DND-41 (cell line): Measurements from ENCODE around the gene DLX1.
A peak's percentile ranks its signal among the peaks of the same experiment; 100 is the strongest.

Experiments used
- ATAC-seq: fragments of 200-7000 bp; cut with Tn5 transposase; 3 replicates; pipeline ENCODE4 v1.9.1; 2021; ENCODE audit warnings: low read depth; ENCODE audit not compliant: insufficient read depth
- DNase-seq: peaks from one replicate; pipeline ENCODE4 v3.0.0-alpha.2; 2020
- H2AFZ ChIP-seq: 2 replicates; pipeline ENCODE4 v1.6.0; 2012; ENCODE audit warnings: low read depth, low read length
- H3K27ac ChIP-seq: 2 replicates; pipeline ENCODE4 v1.5.1; 2012; ENCODE audit warnings: low read length, inconsistent platforms
- H3K27me3 ChIP-seq: fragments of 200-600 bp; sonication (generic); 2 replicates; pipeline ENCODE4 v1.6.0; 2012; ENCODE audit warnings: low read length, mild to moderate bottlenecking, inconsistent platforms; ENCODE audit not compliant: insufficient read depth, poor library complexity
- H3K36me3 ChIP-seq: 2 replicates; pipeline ENCODE4 v1.5.1; 2012; ENCODE audit warnings: low read length, inconsistent platforms; ENCODE audit not compliant: insufficient read depth
- H3K4me1 ChIP-seq: 2 replicates; pipeline ENCODE4 v1.5.1; 2012; ENCODE audit warnings: mild to moderate bottlenecking, low read length; ENCODE audit not compliant: insufficient read depth
- H3K4me2 ChIP-seq: 2 replicates; pipeline ENCODE4 v1.6.0; 2012; ENCODE audit warnings: mild to moderate bottlenecking, moderate library complexity, low read length, inconsistent platforms; ENCODE audit not compliant: insufficient read depth
- H3K4me3 ChIP-seq, 2 experiments: fragments of 200-600 bp in 1 of 2; shearing (Covaris generic) in 1 of 2; 2 replicates each; pipeline ENCODE4 v1.5.1; 2012 to 2016; ENCODE audit warnings: inconsistent platforms in 2 of 2, low read length in 2 of 2, mild to moderate bottlenecking in 2 of 2, low read depth in 1 of 2, moderate library complexity in 1 of 2
- H3K79me2 ChIP-seq: 2 replicates; pipeline ENCODE4 v1.6.0; 2012; ENCODE audit warnings: low read length, inconsistent platforms; ENCODE audit not compliant: insufficient read depth
- H3K9ac ChIP-seq: 2 replicates; pipeline ENCODE4 v1.6.0; 2012; ENCODE audit warnings: low read depth, mild to moderate bottlenecking, inconsistent platforms, low read length, moderate library complexity
- H3K9me3 ChIP-seq: 2 replicates; pipeline ENCODE4 v1.5.1; 2012; ENCODE audit warnings: low read length, moderate library complexity, mild to moderate bottlenecking, inconsistent platforms; ENCODE audit not compliant: insufficient read depth, severe bottlenecking
- H4K20me1 ChIP-seq: 2 replicates; pipeline ENCODE4 v1.6.0; 2012; ENCODE audit warnings: low read length; ENCODE audit not compliant: insufficient read depth
- EZH2 ChIP-seq: IDR thresholded peaks from 3 replicates; pipeline ENCODE4 v1.6.1; 2012; ENCODE audit warnings: borderline replicate concordance, low read depth, mild to moderate bottlenecking, moderate library complexity, low read length, inconsistent platforms; ENCODE audit not compliant: severe bottlenecking
- TF ChIP-seq, protein P1 (sequence below): IDR thresholded peaks from 2 replicates; pipeline ENCODE4 v1.5.1; 2012; ENCODE audit warnings: borderline replicate concordance, low read length, moderate library complexity, mild to moderate bottlenecking; ENCODE audit not compliant: poor library complexity, severe bottlenecking; ENCODE audit errors: extremely low read depth

The DLX1 gene

GRCh38 chr2:172102391-172103359 is 17.4 kb downstream of the DLX1 start, which contains the start of gene DLX2:
Gene DLX2 (minus strand): TSS chr2:172102900. CDS start chr2:172102538, 362 bp downstream.
- Histone ChIP-seq H3K27ac (peak within 1 kb of the TSS; percentile 55), H3K27me3 (peaks cover 14% of the 10 kb centered on the region), H3K9me3 (no peaks in the 10 kb centered on the region), H3K4me1 (peaks cover 26% of the 10 kb centered on the region), H2AFZ (peak within 1 kb of the TSS; percentile 59), H3K36me3 (no peaks in the 10 kb centered on the region), H3K4me3 (peak within 1 kb of the TSS; percentile 29 to 66; a peak in 3 of 4 replicates), H3K4me2 (peak within 1 kb of the TSS; percentile 96), H4K20me1 (0 out of 2 replicates have a peak, but pooled peaks cover 5% of the 10 kb centered on the region), H3K79me2 (no peaks in the 10 kb centered on the region), H3K9ac (peak within 1 kb of the TSS; percentile 36)
- ATAC-seq (peak; percentile 84), DNase-seq (peak; percentile 91)
- TF ChIP-seq, protein P1, sequence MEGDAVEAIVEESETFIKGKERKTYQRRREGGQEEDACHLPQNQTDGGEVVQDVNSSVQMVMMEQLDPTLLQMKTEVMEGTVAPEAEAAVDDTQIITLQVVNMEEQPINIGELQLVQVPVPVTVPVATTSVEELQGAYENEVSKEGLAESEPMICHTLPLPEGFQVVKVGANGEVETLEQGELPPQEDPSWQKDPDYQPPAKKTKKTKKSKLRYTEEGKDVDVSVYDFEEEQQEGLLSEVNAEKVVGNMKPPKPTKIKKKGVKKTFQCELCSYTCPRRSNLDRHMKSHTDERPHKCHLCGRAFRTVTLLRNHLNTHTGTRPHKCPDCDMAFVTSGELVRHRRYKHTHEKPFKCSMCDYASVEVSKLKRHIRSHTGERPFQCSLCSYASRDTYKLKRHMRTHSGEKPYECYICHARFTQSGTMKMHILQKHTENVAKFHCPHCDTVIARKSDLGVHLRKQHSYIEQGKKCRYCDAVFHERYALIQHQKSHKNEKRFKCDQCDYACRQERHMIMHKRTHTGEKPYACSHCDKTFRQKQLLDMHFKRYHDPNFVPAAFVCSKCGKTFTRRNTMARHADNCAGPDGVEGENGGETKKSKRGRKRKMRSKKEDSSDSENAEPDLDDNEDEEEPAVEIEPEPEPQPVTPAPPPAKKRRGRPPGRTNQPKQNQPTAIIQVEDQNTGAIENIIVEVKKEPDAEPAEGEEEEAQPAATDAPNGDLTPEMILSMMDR = peak; percentile 10
- no peak for TF ChIP-seq EZH2

GRCh38 chr2:172103471-172104272 is 18.4 kb downstream of the DLX1 start:
- Histone ChIP-seq H3K4me1 (peaks cover 26% of the 10 kb centered on the region), H3K4me3 (peak overlapping the region in 1 of 2 experiments; percentile 66; a peak in 3 of 4 replicates), H2AFZ (0 out of 2 replicates have a peak overlapping the region, but pooled peaks have one; percentile 59), H4K20me1 (0 out of 2 replicates have a peak, but pooled peaks cover 5% of the 10 kb centered on the region), H3K36me3 (no peaks in the 10 kb centered on the region), H3K27ac (no peak overlapping the region), H3K27me3 (peaks cover 14% of the 10 kb centered on the region), H3K79me2 (no peaks in the 10 kb centered on the region), H3K9ac (peak overlapping the region; percentile 36), H3K4me2 (peak overlapping the region; percentile 96), H3K9me3 (no peaks in the 10 kb centered on the region)
- no peak for TF ChIP-seq EZH2
- TF ChIP-seq, protein P1 = peak; percentile 93
- peak; percentile 70 for DNase-seq
- peak; percentile 23; the same call in 1 of the 3 replicates for ATAC-seq

DNA sequence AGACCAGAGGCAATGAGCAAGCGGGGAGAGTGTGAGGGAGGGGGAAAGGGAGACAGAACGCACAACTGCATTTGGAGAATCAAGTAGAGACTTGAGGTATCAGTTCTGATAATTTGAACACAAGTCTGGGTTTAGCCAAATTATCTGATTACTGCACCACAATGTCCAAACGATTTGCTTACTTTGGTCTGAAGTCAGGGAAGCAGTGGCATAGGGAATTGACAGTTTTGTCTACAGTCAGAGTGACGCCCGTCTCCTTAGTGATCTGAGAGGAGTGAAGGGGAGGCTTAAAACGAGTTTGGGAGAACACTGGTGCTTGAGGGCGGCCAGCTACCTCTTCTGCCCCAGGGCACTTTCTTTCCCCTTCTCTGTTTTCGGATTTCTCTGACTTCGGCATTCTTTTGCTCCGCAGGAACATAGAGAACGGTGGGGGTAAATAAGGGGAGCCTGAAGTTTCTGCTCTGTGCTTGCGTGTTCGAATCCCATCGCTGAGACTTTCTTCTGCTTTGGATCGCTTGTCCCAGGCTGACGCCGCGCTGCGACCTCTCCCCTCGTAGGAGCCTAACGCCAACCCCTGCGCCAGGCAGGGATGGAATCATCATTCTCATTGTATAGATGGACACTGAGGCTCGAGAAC is 20.3 kb downstream of the DLX1 start:
- no peak overlapping the region for H3K4me3 ChIP-seq

More for the DNA sequence above, 20.3 kb downstream of the DLX1 start:
- DNase-seq (no peak), ATAC-seq (no peak)
- TF ChIP-seq EZH2 = no peak
- TF ChIP-seq, protein P1 = no peak
- Histone ChIP-seq H3K9ac (no peak overlapping the region), H3K27me3 (peaks cover 14% of the 10 kb centered on the region), H3K27ac (no peak overlapping the region), H2AFZ (no peak overlapping the region), H3K4me1 (peaks cover 26% of the 10 kb centered on the region), H3K4me2 (no peak overlapping the region), H3K79me2 (no peaks in the 10 kb centered on the region), H4K20me1 (0 out of 2 replicates have a peak, but pooled peaks cover 5% of the 10 kb centered on the region), H3K36me3 (no peaks in the 10 kb centered on the region), H3K9me3 (no peaks in the 10 kb centered on the region)
